Measurements from ENCODE around the gene TMOD2. TPM values are rescaled to one million over a fixed set of nuclear protein-coding genes. Genes with fewer than 3 reads are reported as not detected.

The TMOD2 gene
- total RNA-seq, 4 donors from 2014 or later: 1.0 to 4.8 (median 2.4) TPM

- peaks cover 10 to 15% of the 10 kb centered on the region in 2 donors for H3K4me1 ChIP-seq
- no peak overlapping the region for H3K27ac ChIP-seq
- no peaks in the 10 kb centered on the region for H3K36me3 ChIP-seq
- peak overlapping the region in 1 of 4 donors; percentile 59 for H3K4me3 ChIP-seq
- TF ChIP-seq POLR2A (IDR thresholded peaks at IDR 0.05) (no peak), CTCF (IDR thresholded peaks at IDR 0.05 in 4 of 5, conservative IDR thresholded peaks at IDR 0.05 in 1 of 5) (no peak)
- no peaks in the 10 kb centered on the region for H3K27me3 ChIP-seq
- in situ Hi-C loops (cut with MboI; ENCODE audit: low sequenced_read_pairs in 4 of 4) (no loop called here), intact Hi-C loops (cut with DNase I; ENCODE audit: low total_unique reads) (no loop called here)
- H3K9me3 ChIP-seq: no peaks in the 10 kb centered on the region
- ATAC-seq: no peak
- no peak for DNase-seq
Observed at GRCh38 chr15:51750186-51750585, 1.2 kb upstream of the TMOD2 start.

GRCh38 chr15:51751697-51752683 lies 593 bp downstream of the TMOD2 start:
- TF ChIP-seq CTCF (IDR thresholded peaks at IDR 0.05 in 4 of 5, conservative IDR thresholded peaks at IDR 0.05 in 1 of 5) (no peak), POLR2A (IDR thresholded peaks at IDR 0.05) (no peak)
- H3K9me3 ChIP-seq: no peaks in the 10 kb centered on the region
- H3K4me3 ChIP-seq: peak overlapping the region; percentile 55 to 66 (median 60)
- no peaks in the 10 kb centered on the region for H3K36me3 ChIP-seq
- ATAC-seq (peak; percentile 54 to 64), DNase-seq (no peak)
- in situ Hi-C loops (cut with MboI; ENCODE audit: low sequenced_read_pairs in 4 of 4): no loop called here
- intact Hi-C loops (cut with DNase I; ENCODE audit: low total_unique reads): no loop called here
- H3K27me3 ChIP-seq: no peaks in the 10 kb centered on the region
- H3K27ac ChIP-seq: peak overlapping the region in 2 of 4 donors; percentile 12 to 54
- H3K4me1 ChIP-seq: peaks cover 10 to 15% of the 10 kb centered on the region in 2 donors

GRCh38 chr15:51752888-51753287 lies 1.5 kb downstream of the TMOD2 start:
- intact Hi-C loops (cut with DNase I; ENCODE audit: low total_unique reads) (no loop called here), in situ Hi-C loops (cut with MboI; ENCODE audit: low sequenced_read_pairs in 4 of 4) (no loop called here)
- H3K27me3 ChIP-seq: no peaks in the 10 kb centered on the region
- DNase-seq (no peak), ATAC-seq (no peak)
- H3K27ac ChIP-seq: no peak overlapping the region
- peaks cover 10 to 15% of the 10 kb centered on the region in 2 donors for H3K4me1 ChIP-seq
- no peaks in the 10 kb centered on the region for H3K9me3 ChIP-seq
- no peak for TF ChIP-seq POLR2A (IDR thresholded peaks at IDR 0.05)
- no peak for TF ChIP-seq CTCF (IDR thresholded peaks at IDR 0.05 in 4 of 5, conservative IDR thresholded peaks at IDR 0.05 in 1 of 5)
- H3K4me3 ChIP-seq: no peak overlapping the region
- H3K36me3 ChIP-seq: no peaks in the 10 kb centered on the region

- peaks cover 10 to 15% of the 10 kb centered on the region in 2 donors for H3K4me1 ChIP-seq
- in situ Hi-C loops (cut with MboI; ENCODE audit: low sequenced_read_pairs in 4 of 4) (no loop called here), intact Hi-C loops (cut with DNase I; ENCODE audit: low total_unique reads) (no loop called here)
Observed at GRCh38 chr15:51754267-51754666, 2.9 kb downstream of the TMOD2 start.

More at GRCh38 chr15:51754267-51754666, 2.9 kb downstream of the TMOD2 start:
- Histone ChIP-seq H3K27me3 (no peaks in the 10 kb centered on the region), H3K4me3 (no peak overlapping the region), H3K27ac (no peak overlapping the region), H3K36me3 (no peaks in the 10 kb centered on the region), H3K9me3 (no peaks in the 10 kb centered on the region)
- TF ChIP-seq CTCF (IDR thresholded peaks at IDR 0.05 in 4 of 5, conservative IDR thresholded peaks at IDR 0.05 in 1 of 5): no peak
- TF ChIP-seq POLR2A (IDR thresholded peaks at IDR 0.05): no peak
- no peak for ATAC-seq
- DNase-seq: no peak
